ENCODE results near the gene TBC1D10A.
A peak's percentile ranks its signal among the peaks of the same experiment; 100 is the strongest.

TBC1D10A gene

GRCh38 chr22:30326706-30327362 is at the start of gene TBC1D10A:
TBC1D10A (minus strand) TSS chr22:30326941; CDS start chr22:30326881, 60 bp downstream.
- DNase-seq (ENCODE audit: low read depth in 2 of 2) = peak; percentile 82 to 91

- no peak for DNase-seq (ENCODE audit: low read depth in 2 of 2)
Measured at GRCh38 chr22:30375312-30375849, 48.6 kb upstream of the TBC1D10A start.

GRCh38 chr22:30373331-30374325 is 46.9 kb upstream of the TBC1D10A start:
- no peak for DNase-seq (ENCODE audit: low read depth in 2 of 2)

- DNase-seq (ENCODE audit: low read depth in 2 of 2) = no peak
Measured at GRCh38 chr22:30372915-30373314, 46.2 kb upstream of the TBC1D10A start.

GRCh38 chr22:30371981-30372380 is 45.2 kb upstream of the TBC1D10A start:
- no peak for DNase-seq (ENCODE audit: low read depth in 2 of 2)

- DNase-seq (ENCODE audit: low read depth in 2 of 2) = no peak
Measured at GRCh38 chr22:30371321-30371720, 44.6 kb upstream of the TBC1D10A start.

- DNase-seq (ENCODE audit: low read depth in 2 of 2) = no peak
Measured at GRCh38 chr22:30370641-30371230, 44.0 kb upstream of the TBC1D10A start.

- no peak for DNase-seq (ENCODE audit: low read depth in 2 of 2)
Measured at GRCh38 chr22:30368420-30368819, 41.7 kb upstream of the TBC1D10A start.

GRCh38 chr22:30365891-30366290 is 39.1 kb upstream of the TBC1D10A start:
- no peak for DNase-seq (ENCODE audit: low read depth in 2 of 2)

GRCh38 chr22:30362651-30363281 is 36.0 kb upstream of the TBC1D10A start:
- no peak for DNase-seq (ENCODE audit: low read depth in 2 of 2)

GRCh38 chr22:30361916-30362650 is 35.3 kb upstream of the TBC1D10A start:
- DNase-seq (ENCODE audit: low read depth in 2 of 2) = no peak

GRCh38 chr22:30358541-30358940 is 31.8 kb upstream of the TBC1D10A start:
- no peak for DNase-seq (ENCODE audit: low read depth in 2 of 2)

GRCh38 chr22:30357650-30358215 is 31.0 kb upstream of the TBC1D10A start:
- no peak for DNase-seq (ENCODE audit: low read depth in 2 of 2)

GRCh38 chr22:30357236-30357570 is 30.5 kb upstream of the TBC1D10A start:
- no peak for DNase-seq (ENCODE audit: low read depth in 2 of 2)

- DNase-seq (ENCODE audit: low read depth in 2 of 2) = peak; percentile 71 to 77
Measured at GRCh38 chr22:30356449-30357235, 29.9 kb upstream of the TBC1D10A start, which contains the start of the genes CCDC157 and SF3A1. CCDC157 (plus strand) TSS chr22:30357007; CDS start chr22:30366001, 8,994 bp downstream. SF3A1 (minus strand) TSS chr22:30356894; CDS start chr22:30356792, 102 bp downstream.

GRCh38 chr22:30354644-30355043 is 27.9 kb upstream of the TBC1D10A start:
- no peak for DNase-seq (ENCODE audit: low read depth in 2 of 2)

GRCh38 chr22:30351226-30351625 is 24.5 kb upstream of the TBC1D10A start:
- DNase-seq (ENCODE audit: low read depth in 2 of 2) = no peak

GRCh38 chr22:30348809-30349208 is 22.1 kb upstream of the TBC1D10A start:
- no peak for DNase-seq (ENCODE audit: low read depth in 2 of 2)

- no peak for DNase-seq (ENCODE audit: low read depth in 2 of 2)
Measured at GRCh38 chr22:30348404-30348803, 21.7 kb upstream of the TBC1D10A start.

Data from stimulated activated CD8-positive, alpha-beta memory T cell treated with anti-CD3 and anti-CD28 coated beads, Interleukin-2, amount 100 ng/mL, for 1 hour (primary cell).